Smooth muscle cell (in vitro differentiated cells): ENCODE data around the gene RBP4. TPM values are rescaled to one million over a fixed set of nuclear protein-coding genes. Genes with fewer than 3 reads are reported as not detected.

Source experiments
- DNase-seq: peaks from one replicate; lab custom pipeline; 2025; ENCODE audit not compliant: unreplicated experiment; lab: John Stamatoyannopoulos, UW
- H2AFZ ChIP-seq: fragments of 200-600 bp; sonication (generic); 2 replicates; pipeline ENCODE4 v1.6.0; 2016; ENCODE audit warnings: antibody characterized with exemption, low read depth, mild to moderate bottlenecking
- H3F3A ChIP-seq: fragments of 200-600 bp; sonication (generic); 2 replicates; pipeline ENCODE4 v1.6.0; 2017; ENCODE audit warnings: antibody characterized with exemption, low read depth
- H3K27ac ChIP-seq: fragments of 200-600 bp; sonication (generic); 2 replicates; pipeline ENCODE4 v1.5.1; 2016; ENCODE audit warnings: low read depth, mild to moderate bottlenecking
- H3K27me3 ChIP-seq: fragments of 200-600 bp; sonication (generic); 2 replicates; pipeline ENCODE4 v1.6.1; 2016; ENCODE audit warnings: low read depth, mild to moderate bottlenecking
- H3K36me3 ChIP-seq: fragments of 200-600 bp; sonication (generic); 2 replicates; pipeline ENCODE4 v1.5.1; 2016; ENCODE audit warnings: low read depth
- H3K4me1 ChIP-seq: fragments of 200-600 bp; sonication (generic); 2 replicates; pipeline ENCODE4 v1.5.1; 2016; ENCODE audit warnings: low read depth
- H3K4me2 ChIP-seq: fragments of 200-600 bp; sonication (generic); 2 replicates; pipeline ENCODE4 v1.6.0; 2016; ENCODE audit warnings: mild to moderate bottlenecking
- H3K4me3 ChIP-seq: fragments of 200-600 bp; sonication (generic); 2 replicates; pipeline ENCODE4 v1.5.1; 2016; ENCODE audit warnings: mild to moderate bottlenecking
- H3K79me2 ChIP-seq: fragments of 200-600 bp; sonication (generic); 2 replicates; pipeline ENCODE4 v1.6.0; 2016; ENCODE audit warnings: low read depth, mild to moderate bottlenecking
- H3K9ac ChIP-seq: fragments of 200-600 bp; sonication (generic); 2 replicates; pipeline ENCODE4 v1.6.0; 2016; ENCODE audit warnings: low read depth
- H3K9me3 ChIP-seq: fragments of 200-600 bp; sonication (generic); replicated peaks from 2 replicates; pipeline ENCODE4 v1.5.1; 2016; ENCODE audit warnings: low read depth
- H4K20me1 ChIP-seq: fragments of 200-600 bp; sonication (generic); 2 replicates; pipeline ENCODE4 v1.6.0; 2016; ENCODE audit warnings: low read depth
- WGBS: methylation state at CpG from one replicate; pipeline ENCODE4 v1.1.7; 2016; ENCODE audit warnings: low lambda C conversion rate; 5-methylcytosine and 5-hydroxymethylcytosine counted together
- polyA plus RNA-seq: library from polyadenylated mRNA; unstranded; fragments of >200 nt; fragmentation: Nextera tagmentation; extraction: Ambion mirVana; gene quantifications from 2 replicates; pipeline ENCODE4 v1.2.1, GENCODE V29; 2016
- total RNA-seq: library from RNA; depleted of rRNA; stranded (reverse); fragments of >200 nt; gene quantifications from 2 replicates; pipeline ENCODE4 v1.2.3, GENCODE V29; 2014
- TF ChIP-seq, protein P1 (sequence below): fragments of 200-600 bp; sonication (generic); IDR thresholded peaks from 2 replicates; pipeline ENCODE4 v1.5.1; 2017; ENCODE audit warnings: borderline replicate concordance, mild to moderate bottlenecking, antibody characterized with exemption; ENCODE audit not compliant: insufficient read depth, poor library complexity, severe bottlenecking

Gene RBP4
- total and polyA plus RNA-seq, 2 experiments from 2014 or later = 1.1 to 1.2 TPM

DNA sequence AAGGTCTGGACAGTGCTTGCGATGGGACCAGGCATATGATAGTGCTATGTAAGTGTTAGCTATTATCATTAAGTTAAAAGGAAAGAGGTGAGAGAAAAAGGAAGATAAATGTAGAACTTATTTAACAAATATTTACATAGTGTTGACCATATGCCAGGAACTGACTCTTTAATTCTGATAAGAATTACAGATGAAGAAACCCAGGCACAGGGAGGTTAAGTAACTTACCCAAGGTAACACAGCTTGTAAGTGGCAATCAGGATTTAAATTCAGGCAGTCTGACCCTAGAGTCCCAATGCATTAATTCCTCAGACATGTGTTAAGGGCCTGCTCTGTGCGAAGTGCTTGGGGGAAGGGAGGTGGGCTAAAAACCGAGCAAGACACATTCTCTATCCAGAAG is 23.5 kb downstream of the RBP4 start:
- Histone ChIP-seq H3F3A (no peaks in the 10 kb centered on the region), H3K4me2 (no peak overlapping the region), H3K27me3 (peaks cover 25% of the 10 kb centered on the region), H3K27ac (no peak overlapping the region), H2AFZ (no peak overlapping the region), H3K79me2 (no peaks in the 10 kb centered on the region), H3K9me3 (no peaks in the 10 kb centered on the region), H3K9ac (no peak overlapping the region), H4K20me1 (no peaks in the 10 kb centered on the region), H3K4me1 (no peaks in the 10 kb centered on the region), H3K36me3 (no peaks in the 10 kb centered on the region), H3K4me3 (no peak overlapping the region)
- WGBS = 95% methylated on average over 3 of the region's 3 CpGs
- TF ChIP-seq, protein P1, sequence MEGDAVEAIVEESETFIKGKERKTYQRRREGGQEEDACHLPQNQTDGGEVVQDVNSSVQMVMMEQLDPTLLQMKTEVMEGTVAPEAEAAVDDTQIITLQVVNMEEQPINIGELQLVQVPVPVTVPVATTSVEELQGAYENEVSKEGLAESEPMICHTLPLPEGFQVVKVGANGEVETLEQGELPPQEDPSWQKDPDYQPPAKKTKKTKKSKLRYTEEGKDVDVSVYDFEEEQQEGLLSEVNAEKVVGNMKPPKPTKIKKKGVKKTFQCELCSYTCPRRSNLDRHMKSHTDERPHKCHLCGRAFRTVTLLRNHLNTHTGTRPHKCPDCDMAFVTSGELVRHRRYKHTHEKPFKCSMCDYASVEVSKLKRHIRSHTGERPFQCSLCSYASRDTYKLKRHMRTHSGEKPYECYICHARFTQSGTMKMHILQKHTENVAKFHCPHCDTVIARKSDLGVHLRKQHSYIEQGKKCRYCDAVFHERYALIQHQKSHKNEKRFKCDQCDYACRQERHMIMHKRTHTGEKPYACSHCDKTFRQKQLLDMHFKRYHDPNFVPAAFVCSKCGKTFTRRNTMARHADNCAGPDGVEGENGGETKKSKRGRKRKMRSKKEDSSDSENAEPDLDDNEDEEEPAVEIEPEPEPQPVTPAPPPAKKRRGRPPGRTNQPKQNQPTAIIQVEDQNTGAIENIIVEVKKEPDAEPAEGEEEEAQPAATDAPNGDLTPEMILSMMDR = no peak
- no peak for DNase-seq

DNA sequence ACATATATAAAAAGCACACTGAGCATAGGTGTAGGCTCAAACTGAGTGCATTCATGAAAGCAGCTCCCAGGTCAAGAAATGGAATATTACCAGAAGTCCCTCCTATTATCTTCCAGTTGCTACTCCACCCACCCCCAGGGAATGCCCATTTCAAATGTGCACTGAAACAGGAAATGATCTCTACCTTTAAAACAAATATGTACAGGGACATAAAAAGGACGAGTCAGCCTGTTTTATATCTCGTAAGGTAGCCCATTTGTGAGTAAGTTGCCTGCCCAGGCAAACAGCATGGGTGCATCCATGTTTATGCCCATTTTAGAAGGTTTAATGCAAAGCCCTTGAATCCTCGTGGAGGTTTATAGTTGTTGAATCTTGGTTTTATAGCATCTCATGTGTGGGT is 24.1 kb downstream of the RBP4 start:
- H3K4me1 ChIP-seq = no peaks in the 10 kb centered on the region
- H3F3A ChIP-seq = no peaks in the 10 kb centered on the region
- 80% methylated on average over 3 of the region's 3 CpGs for WGBS
- H3K36me3 ChIP-seq = no peaks in the 10 kb centered on the region
- no peaks in the 10 kb centered on the region for H3K79me2 ChIP-seq
- no peaks in the 10 kb centered on the region for H4K20me1 ChIP-seq
- no peak overlapping the region for H3K27ac ChIP-seq
- H3K9me3 ChIP-seq = no peaks in the 10 kb centered on the region
- H3K4me3 ChIP-seq = no peak overlapping the region
- H3K9ac ChIP-seq = no peak overlapping the region
- DNase-seq = no peak
- H3K27me3 ChIP-seq = peaks cover 31% of the 10 kb centered on the region
- TF ChIP-seq, protein P1 = no peak
- H2AFZ ChIP-seq = no peak overlapping the region
- no peak overlapping the region for H3K4me2 ChIP-seq

DNA sequence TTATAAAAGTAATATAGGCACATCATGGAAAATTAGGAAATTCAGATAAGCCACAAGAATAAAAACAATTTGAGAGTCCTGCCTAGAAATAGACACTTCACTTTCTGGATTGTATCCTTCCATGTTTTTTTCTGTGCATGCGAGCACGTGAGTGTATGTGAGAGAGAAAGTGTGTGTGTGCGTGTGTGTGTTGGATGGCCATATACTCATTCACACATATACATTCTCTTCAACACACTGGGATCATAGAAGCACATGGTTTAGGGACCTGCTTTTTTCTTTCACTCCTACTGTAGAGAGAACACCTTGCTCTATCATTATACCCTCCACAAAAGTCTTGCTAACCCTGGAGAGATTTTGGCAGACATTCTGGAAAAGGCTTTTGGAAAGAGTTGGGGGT is 27.1 kb downstream of the RBP4 start:
- Histone ChIP-seq H3K79me2 (no peaks in the 10 kb centered on the region), H2AFZ (no peak overlapping the region), H3K36me3 (no peaks in the 10 kb centered on the region), H3K4me1 (no peaks in the 10 kb centered on the region), H3F3A (no peaks in the 10 kb centered on the region), H3K27ac (no peak overlapping the region), H3K27me3 (peaks cover 60% of the 10 kb centered on the region), H3K4me3 (no peak overlapping the region), H3K9me3 (no peaks in the 10 kb centered on the region), H4K20me1 (no peaks in the 10 kb centered on the region), H3K4me2 (no peak overlapping the region), H3K9ac (no peak overlapping the region)
- TF ChIP-seq, protein P1 = no peak
- 96% methylated on average over 3 of the region's 3 CpGs for WGBS
- DNase-seq = no peak

DNA sequence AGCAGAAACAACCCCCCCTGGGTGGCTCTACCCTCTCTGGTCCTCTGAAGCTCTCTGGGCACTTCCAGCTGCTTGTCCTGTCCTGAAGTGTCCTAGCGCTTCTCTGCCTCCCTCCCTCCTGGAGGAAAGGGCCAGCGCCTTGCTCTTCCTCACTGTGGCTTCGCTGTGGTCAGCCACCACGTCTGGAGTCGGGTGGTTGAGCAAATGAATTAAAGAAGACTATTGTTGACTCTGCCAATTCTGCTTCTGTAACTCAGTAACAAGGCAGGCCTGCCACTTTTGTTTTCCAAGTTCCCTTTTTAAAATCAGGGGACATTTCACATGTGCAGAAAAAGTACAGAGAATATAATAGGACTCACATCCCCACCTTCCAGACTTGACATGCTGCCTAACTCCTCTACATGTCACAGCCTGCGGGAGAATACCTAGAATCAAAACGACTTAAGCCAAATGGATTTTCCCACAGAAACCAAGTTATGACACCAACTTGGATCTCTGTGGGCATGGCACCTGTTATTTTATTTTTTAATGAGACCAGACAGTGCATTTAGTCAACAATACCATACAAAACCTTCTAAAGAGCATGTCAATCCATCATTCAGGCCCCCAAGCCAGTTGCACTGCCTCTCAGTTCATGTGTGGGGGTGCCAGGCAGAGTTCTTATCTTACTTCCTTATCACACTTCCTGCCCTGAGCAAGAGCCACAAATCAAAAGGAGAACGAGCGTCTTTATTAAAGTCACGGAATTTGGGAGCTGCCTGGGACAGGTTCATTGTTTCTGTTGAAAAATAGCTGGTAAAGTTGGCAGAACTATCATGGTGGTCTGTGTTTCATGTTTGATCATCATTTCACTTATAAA is 27.8 kb downstream of the RBP4 start:
- Histone ChIP-seq H3K9ac (no peak overlapping the region), H3K27me3 (peaks cover 67% of the 10 kb centered on the region), H4K20me1 (no peaks in the 10 kb centered on the region), H3F3A (no peaks in the 10 kb centered on the region), H2AFZ (no peak overlapping the region), H3K4me2 (no peak overlapping the region), H3K4me3 (no peak overlapping the region), H3K79me2 (no peaks in the 10 kb centered on the region), H3K9me3 (no peaks in the 10 kb centered on the region), H3K27ac (no peak overlapping the region), H3K36me3 (no peaks in the 10 kb centered on the region), H3K4me1 (no peaks in the 10 kb centered on the region)
- DNase-seq = no peak
- TF ChIP-seq, protein P1 = no peak
- WGBS = 63% methylated on average over 10 of the region's 10 CpGs
